Fibroblast of pulmonary artery (primary cell): ENCODE results near the gene SEZ6L2.

ENCODE experiments used
- DNase-seq: peaks from one replicate; pipeline ENCODE4 v3.0.0-alpha.2; 2010; ENCODE audit warnings: low read depth
- H3K4me3 ChIP-seq: replicated peaks from 2 replicates; pipeline ENCODE4 v1.5.1; 2011; ENCODE audit warnings: low read depth, mild to moderate bottlenecking, control low read depth, low read length, moderate library complexity
- CTCF ChIP-seq: IDR thresholded peaks from 2 replicates; pipeline ENCODE4 v1.5.1; 2011; ENCODE audit warnings: mild to moderate bottlenecking, control low read depth, low read length, inconsistent platforms; ENCODE audit errors: missing control alignments

Gene SEZ6L2

GRCh38 chr16:29881050-29881449, 18.3 kb downstream of the SEZ6L2 start:
- H3K4me3 ChIP-seq, result no peak overlapping the region
- TF ChIP-seq CTCF, result no peak
- no peak for DNase-seq

GRCh38 chr16:29878172-29878571, 21.2 kb downstream of the SEZ6L2 start:
- DNase-seq, result no peak
- no peak for TF ChIP-seq CTCF
- H3K4me3 ChIP-seq, result no peak overlapping the region

DNA sequence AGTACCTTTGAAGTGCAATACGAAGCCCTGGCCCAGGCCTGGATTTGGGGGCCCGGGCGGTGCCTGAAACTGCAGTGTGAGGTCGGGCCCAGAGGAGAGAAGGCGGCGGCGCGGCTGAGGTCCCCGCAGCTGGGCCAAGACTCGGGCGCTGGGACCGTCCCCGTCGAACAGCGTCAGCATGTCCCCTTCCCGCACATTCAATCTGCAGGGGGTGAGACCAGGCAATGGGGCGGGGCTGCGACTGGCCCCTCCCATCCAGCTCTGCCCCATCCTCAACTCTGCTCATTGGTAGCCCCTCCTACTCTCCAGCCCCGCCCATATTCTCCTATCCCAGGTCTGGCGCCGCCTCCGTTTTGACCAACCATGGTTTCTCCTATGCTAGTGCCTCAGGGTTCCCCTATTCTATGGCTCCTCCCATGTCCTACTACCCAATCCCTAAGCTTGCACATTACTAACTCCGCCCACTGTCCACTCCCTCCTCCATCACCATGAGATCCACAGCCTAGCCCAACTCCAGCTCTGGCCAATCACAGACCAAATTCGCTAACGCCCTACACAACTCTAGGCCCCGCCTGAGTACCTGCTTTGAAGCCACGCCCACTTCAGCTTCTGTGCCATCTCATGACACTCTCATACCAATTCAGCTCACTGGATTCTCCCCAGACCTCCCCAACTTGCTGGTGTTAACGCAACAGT, 21.9 kb downstream of the SEZ6L2 start:
- no peak overlapping the region for H3K4me3 ChIP-seq
- TF ChIP-seq CTCF, result no peak
- DNase-seq, result peak; percentile 36

- TF ChIP-seq CTCF, result no peak
- DNase-seq, result no peak
Measured at GRCh38 chr16:29876594-29877249, 22.6 kb downstream of the SEZ6L2 start.

GRCh38 chr16:29876217-29876593, 23.1 kb downstream of the SEZ6L2 start:
- H3K4me3 ChIP-seq, result peak overlapping the region; percentile 21
- no peak for DNase-seq
- no peak for TF ChIP-seq CTCF

More at GRCh38 chr16:29876594-29877249, 22.6 kb downstream of the SEZ6L2 start:
- H3K4me3 ChIP-seq, result peak overlapping the region; percentile 21

- TF ChIP-seq CTCF, result no peak
- H3K4me3 ChIP-seq, result no peak overlapping the region
- DNase-seq, result no peak
Measured at GRCh38 chr16:29875206-29875605, 24.1 kb downstream of the SEZ6L2 start.

DNA sequence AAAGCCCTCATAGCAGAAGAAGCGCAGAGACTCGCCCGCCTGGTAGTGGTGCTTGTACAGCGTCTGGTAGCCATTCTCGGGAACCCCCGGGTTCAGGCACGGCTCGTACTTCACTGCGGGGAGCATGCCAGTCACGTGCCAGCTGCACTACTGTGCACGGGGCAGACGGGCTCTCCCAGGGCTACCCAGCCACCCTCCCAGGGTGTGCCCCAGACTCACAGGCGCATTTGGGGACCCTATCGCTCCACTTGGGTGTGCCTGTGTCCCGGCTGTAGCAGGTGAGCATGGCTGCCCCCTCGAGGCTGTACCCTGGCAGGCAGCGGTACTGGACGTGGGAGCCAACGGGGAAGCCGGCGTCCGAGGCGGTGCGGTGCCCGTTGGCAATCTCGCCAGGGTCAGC, 26.0 kb downstream of the SEZ6L2 start:
- no peak for TF ChIP-seq CTCF
- no peak overlapping the region for H3K4me3 ChIP-seq

More for the DNA sequence above, 26.0 kb downstream of the SEZ6L2 start:
- DNase-seq, result no peak
